Hepatic stellate cell (primary cell): ENCODE data around the gene SYCN.

Source experiments
- DNase-seq: peaks from one replicate; pipeline ENCODE4 v3.0.0; 2011; ENCODE audit warnings: low spot score

Gene SYCN

DNA sequence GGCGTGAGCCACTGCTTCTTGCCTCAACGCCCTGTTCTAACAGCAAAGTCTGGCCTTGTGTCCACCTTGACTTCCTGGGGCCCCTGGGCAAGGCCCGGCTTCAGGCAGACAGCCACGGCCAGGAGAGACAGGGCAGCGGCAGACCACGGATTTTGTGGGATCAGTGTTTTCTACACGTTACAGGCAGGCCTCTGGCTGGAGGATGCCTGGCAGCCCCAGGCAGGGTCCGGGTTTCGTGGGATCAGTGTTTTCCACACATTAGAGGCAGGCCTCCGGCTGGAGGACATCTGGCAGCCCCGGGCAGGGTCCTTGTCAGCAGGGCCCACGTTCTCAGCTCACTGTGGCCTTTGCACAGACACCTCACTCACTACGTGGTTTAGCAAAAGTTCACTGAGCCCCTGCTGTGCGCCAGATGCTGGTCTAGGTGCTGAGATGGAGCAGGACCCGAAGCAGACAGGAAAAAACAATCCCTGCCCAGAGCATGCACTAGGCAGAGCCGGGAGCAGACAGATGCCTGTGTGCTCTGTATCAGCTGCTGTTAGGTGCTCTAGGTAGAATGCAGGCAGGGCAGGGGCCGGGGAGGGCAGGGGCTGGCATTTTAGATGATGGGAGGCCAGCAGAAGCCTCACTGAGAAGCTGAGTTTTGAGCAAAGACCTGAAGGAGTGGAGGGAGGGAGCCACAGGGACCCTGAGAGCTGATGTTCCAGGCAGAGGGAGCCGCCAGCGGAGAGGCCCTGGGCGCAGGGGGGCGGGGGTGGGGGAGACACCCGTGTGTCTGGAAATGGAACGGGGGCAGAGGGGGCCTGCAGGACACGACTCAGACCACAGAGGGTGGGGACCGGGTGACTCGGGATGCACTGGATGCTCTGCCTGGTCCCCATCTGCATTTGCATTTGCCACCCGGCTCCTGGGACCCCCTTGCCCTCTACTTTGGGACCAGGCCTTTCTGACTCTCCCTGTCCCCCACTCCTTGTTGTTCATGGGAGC lies 32.3 kb downstream of the SYCN start:
- no peak for DNase-seq

DNA sequence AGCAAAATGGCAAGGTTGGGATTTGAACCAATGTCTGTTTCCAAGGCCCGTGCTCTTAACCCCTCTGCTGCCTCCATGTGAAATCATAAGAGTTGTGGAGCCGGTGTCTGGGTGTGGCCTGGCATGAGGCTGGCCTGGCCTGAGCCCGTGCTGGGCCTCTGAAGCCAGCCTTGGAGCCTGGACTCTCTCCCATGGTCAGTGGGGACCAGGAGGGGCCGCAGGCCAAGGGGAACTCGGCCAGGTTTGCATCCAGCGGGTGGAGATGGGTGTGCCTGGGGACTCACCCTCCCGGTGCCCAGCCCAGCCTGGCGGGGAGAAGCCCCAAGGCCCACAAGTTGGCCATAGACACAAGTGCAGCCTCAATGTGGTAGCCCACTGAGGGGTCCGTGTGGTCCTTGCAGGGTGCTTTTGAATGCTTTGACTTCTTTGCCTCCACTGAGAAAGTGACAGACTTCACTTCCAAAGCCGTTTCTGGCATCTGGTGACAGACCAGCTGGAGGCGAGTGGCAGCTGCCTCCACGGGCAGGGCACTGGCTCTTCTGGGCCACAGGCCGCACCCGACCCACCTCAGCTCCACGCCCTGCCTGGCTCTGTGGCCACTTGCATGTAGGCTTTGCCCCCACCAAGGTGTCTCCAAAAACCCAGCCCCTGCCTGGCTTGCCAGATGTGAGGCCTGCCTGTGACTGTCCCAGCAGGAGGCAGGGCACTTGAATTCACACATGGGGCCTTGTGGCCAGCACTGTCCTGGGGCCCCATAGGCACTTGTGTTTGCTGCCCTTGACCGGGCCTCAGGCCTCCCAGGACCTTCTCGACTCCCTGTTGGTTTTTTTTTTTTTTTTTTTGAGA lies 33.5 kb downstream of the SYCN start:
- no peak for DNase-seq

DNA sequence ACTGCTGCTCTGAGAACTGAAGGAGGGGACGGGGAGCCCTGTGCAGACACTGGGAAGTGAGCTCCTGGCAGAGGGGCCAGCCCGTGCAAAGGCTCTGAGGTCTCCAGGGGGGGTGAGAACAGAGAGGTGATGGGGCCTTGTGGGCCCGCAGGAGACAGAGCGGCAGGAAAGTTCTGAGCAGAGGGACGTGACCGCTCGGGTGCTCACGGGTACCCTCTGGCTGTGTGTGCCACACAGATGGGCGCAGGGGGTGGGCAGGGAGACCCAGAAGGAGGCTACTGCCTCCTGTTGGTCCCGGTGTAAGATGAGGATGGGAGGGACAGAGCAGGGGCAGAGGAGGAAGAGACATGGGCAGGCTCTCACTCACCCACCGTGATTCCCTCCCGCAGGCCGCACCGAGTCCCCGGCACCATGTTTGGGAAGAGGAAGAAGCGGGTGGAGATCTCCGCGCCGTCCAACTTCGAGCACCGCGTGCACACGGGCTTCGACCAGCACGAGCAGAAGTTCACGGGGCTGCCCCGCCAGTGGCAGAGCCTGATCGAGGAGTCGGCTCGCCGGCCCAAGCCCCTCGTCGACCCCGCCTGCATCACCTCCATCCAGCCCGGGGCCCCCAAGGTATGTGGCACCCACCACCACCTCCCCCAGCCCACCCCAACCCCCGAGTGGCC lies 34.8 kb downstream of the SYCN start:
- no peak for DNase-seq

DNA sequence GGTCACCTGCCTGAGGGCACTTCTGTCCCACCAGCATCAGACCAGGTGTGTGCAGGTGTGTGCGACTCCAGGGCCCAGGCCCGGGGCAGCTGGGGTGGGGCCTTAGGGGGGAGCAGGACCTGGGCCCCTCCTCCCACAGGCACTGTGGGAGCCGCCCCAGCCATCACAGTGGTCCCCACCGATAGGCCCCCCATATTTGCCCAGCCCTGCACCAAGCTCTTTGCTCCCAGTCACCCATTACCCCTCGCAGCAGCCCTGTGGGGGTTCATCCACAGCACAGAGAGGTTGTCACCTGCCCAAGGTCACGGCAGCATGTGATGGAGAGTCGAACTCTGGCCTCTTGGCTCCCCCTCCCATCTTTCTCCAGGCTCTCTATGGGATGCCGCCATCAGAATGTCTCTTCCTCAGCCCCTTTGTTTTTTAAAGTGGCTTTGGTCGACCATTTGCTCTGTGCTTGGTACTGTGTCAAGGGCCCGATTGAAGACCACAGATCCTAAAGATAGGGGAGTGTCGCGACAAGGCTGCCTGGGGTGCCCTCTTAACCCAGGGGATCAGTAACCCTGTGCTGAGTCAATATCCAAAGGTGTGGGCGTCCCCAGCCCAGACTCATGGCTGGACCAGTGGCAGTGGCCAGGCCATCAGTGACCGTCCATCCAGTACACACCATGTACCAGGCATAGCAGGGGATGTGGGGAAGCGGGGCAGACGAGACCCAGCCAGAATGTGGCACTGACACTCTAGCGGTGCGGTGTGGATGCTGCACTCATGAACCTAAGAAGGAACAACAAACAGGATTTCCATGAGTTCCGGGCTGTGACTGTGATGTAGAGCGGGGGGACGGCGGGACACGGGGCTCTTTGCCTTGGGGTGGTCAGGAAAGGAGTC lies 35.6 kb downstream of the SYCN start:
- DNase-seq = no peak

- no peak for DNase-seq
These were observed 36.4 kb downstream of the SYCN start for GRCh38 chr19:39167461-39168257.

DNA sequence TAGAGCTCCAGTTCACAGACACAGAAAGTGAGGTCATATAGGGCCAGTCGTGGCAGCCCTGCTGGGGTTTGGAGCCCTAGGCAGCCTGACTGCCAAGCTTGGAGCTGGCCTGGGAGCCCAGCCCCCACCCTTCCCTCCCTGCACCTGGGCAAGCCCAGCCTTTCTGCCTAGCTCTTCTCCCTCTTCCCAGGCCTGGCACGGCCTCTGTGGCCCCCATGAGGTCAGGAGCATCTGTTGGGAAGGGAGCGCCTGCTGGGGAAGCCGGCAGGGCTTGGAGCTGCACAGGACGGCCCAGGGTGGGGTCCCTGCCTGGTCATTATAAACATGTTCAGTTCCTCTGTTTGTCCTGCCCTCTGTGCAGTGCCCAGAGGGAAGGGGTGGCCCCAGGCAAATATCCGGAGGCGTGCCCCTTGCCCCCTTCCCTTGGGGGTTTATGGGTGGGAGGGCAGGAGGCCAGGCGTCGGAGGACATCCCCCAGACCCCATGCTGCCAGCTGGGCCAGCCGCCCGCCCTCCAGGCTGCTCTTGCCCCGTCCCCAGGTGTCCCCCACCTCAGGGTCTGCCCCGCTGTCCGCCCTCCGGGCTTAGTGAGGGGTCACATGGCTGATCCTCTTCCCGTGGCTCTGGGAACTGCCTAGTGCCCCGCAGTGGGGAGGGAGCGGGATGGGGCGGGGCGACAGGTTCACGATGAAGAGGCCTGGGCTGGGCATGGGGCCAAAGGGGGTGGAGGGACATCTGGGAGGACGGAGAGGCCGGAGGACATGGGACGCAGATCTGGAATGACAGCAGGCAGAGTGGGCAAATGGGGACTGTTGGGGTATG lies 37.3 kb downstream of the SYCN start:
- no peak for DNase-seq

DNA sequence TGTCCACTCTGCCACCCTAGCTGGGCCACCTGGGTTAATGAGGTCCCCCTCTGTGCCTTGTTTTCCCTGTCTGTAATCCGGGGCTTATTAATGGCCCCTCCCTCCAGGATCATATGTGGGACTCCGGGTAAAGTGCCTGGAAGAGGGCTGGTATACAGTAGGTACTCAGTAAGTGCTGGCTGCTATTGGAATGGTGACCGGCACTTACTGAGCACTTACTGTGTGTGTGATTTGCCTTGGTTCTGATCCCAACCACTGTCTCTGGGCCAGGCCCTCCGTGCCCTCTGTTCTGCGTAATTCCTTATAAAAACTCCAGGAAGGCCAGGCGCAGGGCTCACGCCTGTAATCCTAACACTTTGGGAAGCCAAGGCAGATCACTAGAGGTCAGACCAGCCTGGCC lies 38.2 kb downstream of the SYCN start:
- DNase-seq = no peak

GRCh38 chr19:39164289-39164688 lies 39.8 kb downstream of the SYCN start:
- no peak for DNase-seq

DNA sequence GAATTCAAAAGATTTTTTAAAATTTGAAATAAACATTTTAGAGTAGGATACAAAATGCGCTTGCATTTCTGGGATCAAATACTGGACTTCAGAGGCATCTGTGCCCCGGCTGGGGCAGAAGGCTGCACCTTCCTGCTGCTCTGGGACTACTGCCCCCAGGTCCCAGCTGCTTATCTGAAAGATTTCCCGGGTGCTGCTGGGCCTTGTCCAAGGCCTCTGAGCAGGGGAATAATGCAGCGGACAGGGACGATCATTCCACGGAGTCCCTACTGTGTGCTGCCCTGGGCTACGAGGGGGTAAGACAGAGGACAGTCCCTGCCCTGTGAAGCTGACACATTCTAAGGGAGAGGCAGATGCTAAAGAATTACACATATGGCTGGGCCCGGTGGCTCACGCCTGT lies 40.4 kb downstream of the SYCN start:
- no peak for DNase-seq

- DNase-seq = no peak
These were observed 41.5 kb downstream of the SYCN start for GRCh38 chr19:39162441-39163043.

GRCh38 chr19:39160889-39161672 lies 43.0 kb downstream of the SYCN start:
- no peak for DNase-seq

DNA sequence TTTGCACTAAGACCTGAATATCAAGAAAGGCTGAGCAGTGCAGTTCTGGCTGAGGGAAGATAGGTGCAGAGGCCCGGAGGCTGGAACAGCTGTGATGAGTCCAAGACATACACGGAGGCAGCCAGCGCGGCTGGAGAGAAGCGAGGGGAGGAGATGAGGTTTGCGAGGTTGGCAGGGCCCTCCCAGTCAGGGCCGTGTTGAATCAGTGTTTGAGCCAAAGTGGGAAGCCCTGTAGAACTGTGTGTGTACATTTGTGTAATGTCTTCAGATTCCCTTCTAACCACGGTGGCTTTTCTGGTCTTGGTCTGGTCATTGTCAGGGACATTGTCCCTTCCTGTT lies 43.6 kb downstream of the SYCN start:
- DNase-seq = no peak

GRCh38 chr19:39158646-39159260 lies 45.3 kb downstream of the SYCN start:
- no peak for DNase-seq

GRCh38 chr19:39157997-39158389 lies 46.1 kb downstream of the SYCN start:
- no peak for DNase-seq

DNA sequence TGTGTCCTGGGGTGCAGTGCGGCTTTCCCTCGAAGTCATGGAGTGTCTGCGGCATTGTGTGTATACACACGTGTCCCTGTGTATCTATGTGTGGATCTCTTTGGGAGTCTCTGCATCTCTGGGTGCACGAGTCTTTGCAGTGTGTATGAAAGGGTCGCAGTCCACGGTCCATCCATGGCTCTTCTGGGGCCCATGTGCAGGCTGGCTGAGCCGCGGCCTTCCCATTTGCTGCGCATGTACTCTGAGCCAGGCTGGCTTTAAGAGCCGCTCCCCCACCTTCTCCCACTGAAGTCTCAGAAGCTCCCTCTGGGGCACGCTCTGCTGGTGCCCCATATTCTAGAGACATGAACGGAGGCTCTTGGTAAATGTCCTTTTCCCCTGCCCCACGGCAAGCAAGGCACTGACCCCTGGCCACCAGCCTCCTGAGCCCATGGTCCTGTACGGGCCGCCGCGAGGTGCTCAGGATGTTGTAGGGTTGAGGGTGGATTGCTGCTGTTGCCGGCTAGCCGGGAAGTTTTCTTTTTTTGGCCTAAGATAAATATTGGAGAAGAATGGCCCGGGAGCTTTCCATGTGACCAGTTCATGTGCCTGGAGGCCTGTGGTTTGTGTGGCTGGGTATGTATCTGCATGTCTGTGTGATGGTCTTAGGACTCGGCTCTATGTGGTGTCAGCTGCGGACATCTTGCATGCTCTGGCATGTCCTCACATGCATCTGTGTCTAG lies 46.6 kb downstream of the SYCN start:
- DNase-seq = peak; percentile 74

GRCh38 chr19:39156326-39157230 lies 47.5 kb downstream of the SYCN start:
- no peak for DNase-seq
